Measurements from ENCODE around the gene IRAK2. TPM values are rescaled to one million over a fixed set of nuclear protein-coding genes. Genes with fewer than 3 reads are reported as not detected.

Gene IRAK2
- total RNA-seq, 1 experiment from 2014 or later, result 25.1 TPM

DNA sequence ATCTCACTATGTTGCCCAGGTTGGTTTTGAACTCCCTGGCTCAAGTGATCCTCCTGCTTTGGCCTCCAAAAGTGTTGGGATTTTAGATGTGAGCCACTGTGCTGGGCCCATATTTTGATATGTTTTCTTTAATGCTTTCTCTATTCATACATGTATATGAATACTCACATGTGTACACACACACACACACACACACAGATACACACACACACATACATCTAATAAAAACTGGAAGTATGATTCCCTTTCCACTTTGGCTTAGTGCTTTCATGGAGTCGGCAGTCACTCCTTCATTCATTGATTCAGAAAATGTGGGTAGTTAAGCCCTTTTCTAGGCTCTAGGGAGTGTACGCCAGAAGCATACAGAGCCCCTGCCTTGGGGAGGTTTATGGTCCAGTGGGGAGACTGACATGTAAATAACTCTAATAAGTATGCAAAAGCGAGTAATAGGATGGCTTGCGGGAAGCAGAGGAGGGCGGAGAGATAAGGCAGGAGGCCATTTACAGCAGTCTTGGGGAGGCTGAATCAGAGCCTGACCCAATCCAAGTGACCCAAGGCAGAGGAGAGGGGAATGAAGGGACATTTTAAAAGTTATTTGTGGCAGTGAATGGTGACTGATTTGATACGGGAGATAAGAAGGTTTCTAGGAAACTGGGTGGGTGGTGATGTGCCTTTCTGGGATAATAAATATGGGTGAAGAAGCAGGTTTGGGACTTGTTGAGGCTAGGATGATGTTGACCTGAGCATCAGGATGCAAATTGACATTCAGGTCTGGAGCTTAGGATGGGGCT lies 51.1 kb downstream of the IRAK2 start:
- H3K36me3 ChIP-seq (ENCODE audit: control insufficient read depth, insufficient read depth, low read length), result no peaks in the 10 kb centered on the region
- CTCF ChIA-PET, result no interaction called here
- no TSS peak for BruUV-seq (replicated peaks)
- TF ChIP-seq TCF7L2 (IDR thresholded peaks at IDR 0.05; ENCODE audit: low read depth, low read length) (no peak), POLR2AphosphoS5 (IDR thresholded peaks at IDR 0.05; ENCODE audit: low read depth, low read length) (no peak), SIN3A (IDR thresholded peaks at IDR 0.05; ENCODE audit: borderline replicate concordance, insufficient read depth, low read depth, low read length) (no peak)
- TF ChIP-seq, protein P1, sequence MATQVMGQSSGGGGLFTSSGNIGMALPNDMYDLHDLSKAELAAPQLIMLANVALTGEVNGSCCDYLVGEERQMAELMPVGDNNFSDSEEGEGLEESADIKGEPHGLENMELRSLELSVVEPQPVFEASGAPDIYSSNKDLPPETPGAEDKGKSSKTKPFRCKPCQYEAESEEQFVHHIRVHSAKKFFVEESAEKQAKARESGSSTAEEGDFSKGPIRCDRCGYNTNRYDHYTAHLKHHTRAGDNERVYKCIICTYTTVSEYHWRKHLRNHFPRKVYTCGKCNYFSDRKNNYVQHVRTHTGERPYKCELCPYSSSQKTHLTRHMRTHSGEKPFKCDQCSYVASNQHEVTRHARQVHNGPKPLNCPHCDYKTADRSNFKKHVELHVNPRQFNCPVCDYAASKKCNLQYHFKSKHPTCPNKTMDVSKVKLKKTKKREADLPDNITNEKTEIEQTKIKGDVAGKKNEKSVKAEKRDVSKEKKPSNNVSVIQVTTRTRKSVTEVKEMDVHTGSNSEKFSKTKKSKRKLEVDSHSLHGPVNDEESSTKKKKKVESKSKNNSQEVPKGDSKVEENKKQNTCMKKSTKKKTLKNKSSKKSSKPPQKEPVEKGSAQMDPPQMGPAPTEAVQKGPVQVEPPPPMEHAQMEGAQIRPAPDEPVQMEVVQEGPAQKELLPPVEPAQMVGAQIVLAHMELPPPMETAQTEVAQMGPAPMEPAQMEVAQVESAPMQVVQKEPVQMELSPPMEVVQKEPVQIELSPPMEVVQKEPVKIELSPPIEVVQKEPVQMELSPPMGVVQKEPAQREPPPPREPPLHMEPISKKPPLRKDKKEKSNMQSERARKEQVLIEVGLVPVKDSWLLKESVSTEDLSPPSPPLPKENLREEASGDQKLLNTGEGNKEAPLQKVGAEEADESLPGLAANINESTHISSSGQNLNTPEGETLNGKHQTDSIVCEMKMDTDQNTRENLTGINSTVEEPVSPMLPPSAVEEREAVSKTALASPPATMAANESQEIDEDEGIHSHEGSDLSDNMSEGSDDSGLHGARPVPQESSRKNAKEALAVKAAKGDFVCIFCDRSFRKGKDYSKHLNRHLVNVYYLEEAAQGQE (IDR thresholded peaks at IDR 0.05; ENCODE audit: insufficient read depth in 1 of 2, low read depth in 2 of 2, low read length in 1 of 2), result no peak
- TF ChIP-seq, protein P2, sequence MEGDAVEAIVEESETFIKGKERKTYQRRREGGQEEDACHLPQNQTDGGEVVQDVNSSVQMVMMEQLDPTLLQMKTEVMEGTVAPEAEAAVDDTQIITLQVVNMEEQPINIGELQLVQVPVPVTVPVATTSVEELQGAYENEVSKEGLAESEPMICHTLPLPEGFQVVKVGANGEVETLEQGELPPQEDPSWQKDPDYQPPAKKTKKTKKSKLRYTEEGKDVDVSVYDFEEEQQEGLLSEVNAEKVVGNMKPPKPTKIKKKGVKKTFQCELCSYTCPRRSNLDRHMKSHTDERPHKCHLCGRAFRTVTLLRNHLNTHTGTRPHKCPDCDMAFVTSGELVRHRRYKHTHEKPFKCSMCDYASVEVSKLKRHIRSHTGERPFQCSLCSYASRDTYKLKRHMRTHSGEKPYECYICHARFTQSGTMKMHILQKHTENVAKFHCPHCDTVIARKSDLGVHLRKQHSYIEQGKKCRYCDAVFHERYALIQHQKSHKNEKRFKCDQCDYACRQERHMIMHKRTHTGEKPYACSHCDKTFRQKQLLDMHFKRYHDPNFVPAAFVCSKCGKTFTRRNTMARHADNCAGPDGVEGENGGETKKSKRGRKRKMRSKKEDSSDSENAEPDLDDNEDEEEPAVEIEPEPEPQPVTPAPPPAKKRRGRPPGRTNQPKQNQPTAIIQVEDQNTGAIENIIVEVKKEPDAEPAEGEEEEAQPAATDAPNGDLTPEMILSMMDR (IDR thresholded peaks at IDR 0.05), result no peak
- H3K27me3 ChIP-seq (ENCODE audit: control insufficient read depth, insufficient read depth, low read length), result no peaks in the 10 kb centered on the region
- DNase-seq (ENCODE audit: low read depth, low spot score) (no peak), ATAC-seq (no peak)
- H3K27ac ChIP-seq (ENCODE audit: low read length), result no peak overlapping the region
- in situ Hi-C loops (cut with HindIII; ENCODE audit: low pct_unique_long_range_greater_than_20kb, low sequenced_read_pairs) (no loop called here), intact Hi-C loops (cut with micrococcal nuclease; ENCODE audit: unreplicated experiment) (no loop called here)
- no peaks in the 10 kb centered on the region for H3K9me3 ChIP-seq (ENCODE audit: control insufficient read depth, insufficient read depth, low read depth, low read length)
- H3K4me1 ChIP-seq (ENCODE audit: control insufficient read depth, insufficient read depth, low read length), result no peaks in the 10 kb centered on the region
- POLR2A ChIA-PET, result no interaction called here
- H3K4me3 ChIP-seq (ENCODE audit: low read depth in 2 of 2, low read length in 2 of 2), result no peak overlapping the region

DNA sequence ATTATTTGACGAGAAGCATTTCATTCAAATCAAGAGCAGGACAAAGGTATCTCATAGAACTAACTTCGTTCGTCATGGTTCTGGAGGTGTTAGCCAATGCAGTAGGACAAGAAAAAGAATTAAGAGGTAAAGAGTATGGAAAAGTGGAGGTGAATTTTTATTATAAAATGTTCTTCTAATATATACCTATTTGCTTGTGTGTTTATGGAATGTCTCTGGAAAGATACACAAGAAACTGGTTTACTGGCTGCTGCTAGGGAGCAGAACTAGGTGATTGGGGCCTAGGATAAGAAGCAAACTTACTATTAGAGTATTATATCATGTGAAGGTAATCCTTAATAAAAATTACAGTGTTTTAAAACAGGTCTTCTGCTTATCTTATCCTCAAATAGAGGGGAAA lies 52.6 kb downstream of the IRAK2 start:
- no peaks in the 10 kb centered on the region for H3K27me3 ChIP-seq (ENCODE audit: control insufficient read depth, insufficient read depth, low read length)
- no peak for DNase-seq (ENCODE audit: low read depth, low spot score)
- TF ChIP-seq, protein P2 (IDR thresholded peaks at IDR 0.05), result no peak
- TF ChIP-seq TCF7L2 (IDR thresholded peaks at IDR 0.05; ENCODE audit: low read depth, low read length) (no peak), POLR2AphosphoS5 (IDR thresholded peaks at IDR 0.05; ENCODE audit: low read depth, low read length) (no peak), SIN3A (IDR thresholded peaks at IDR 0.05; ENCODE audit: borderline replicate concordance, insufficient read depth, low read depth, low read length) (no peak)
- TF ChIP-seq, protein P1 (IDR thresholded peaks at IDR 0.05; ENCODE audit: insufficient read depth in 1 of 2, low read depth in 2 of 2, low read length in 1 of 2), result no peak
- BruUV-seq (replicated peaks), result no TSS peak
- in situ Hi-C loops (cut with HindIII; ENCODE audit: low pct_unique_long_range_greater_than_20kb, low sequenced_read_pairs), result no loop called here
- intact Hi-C loops (cut with micrococcal nuclease; ENCODE audit: unreplicated experiment), result no loop called here
- H3K4me3 ChIP-seq (ENCODE audit: low read depth in 2 of 2, low read length in 2 of 2), result no peak overlapping the region
- POLR2A ChIA-PET, result no interaction called here
- ATAC-seq, result no peak
- no peaks in the 10 kb centered on the region; the same call in 1 of the 2 replicates for H3K4me1 ChIP-seq (ENCODE audit: control insufficient read depth, insufficient read depth, low read length)
- no peaks in the 10 kb centered on the region for H3K9me3 ChIP-seq (ENCODE audit: control insufficient read depth, insufficient read depth, low read depth, low read length)
- H3K36me3 ChIP-seq (ENCODE audit: control insufficient read depth, insufficient read depth, low read length), result no peaks in the 10 kb centered on the region
- no peak overlapping the region for H3K27ac ChIP-seq (ENCODE audit: low read length)
- CTCF ChIA-PET, result no interaction called here

All from Panc1 (cell line).